Measurements from ENCODE around the gene UBE2I.
A peak's percentile ranks its signal among the peaks of the same experiment; 100 is the strongest.

UBE2I gene

DNA sequence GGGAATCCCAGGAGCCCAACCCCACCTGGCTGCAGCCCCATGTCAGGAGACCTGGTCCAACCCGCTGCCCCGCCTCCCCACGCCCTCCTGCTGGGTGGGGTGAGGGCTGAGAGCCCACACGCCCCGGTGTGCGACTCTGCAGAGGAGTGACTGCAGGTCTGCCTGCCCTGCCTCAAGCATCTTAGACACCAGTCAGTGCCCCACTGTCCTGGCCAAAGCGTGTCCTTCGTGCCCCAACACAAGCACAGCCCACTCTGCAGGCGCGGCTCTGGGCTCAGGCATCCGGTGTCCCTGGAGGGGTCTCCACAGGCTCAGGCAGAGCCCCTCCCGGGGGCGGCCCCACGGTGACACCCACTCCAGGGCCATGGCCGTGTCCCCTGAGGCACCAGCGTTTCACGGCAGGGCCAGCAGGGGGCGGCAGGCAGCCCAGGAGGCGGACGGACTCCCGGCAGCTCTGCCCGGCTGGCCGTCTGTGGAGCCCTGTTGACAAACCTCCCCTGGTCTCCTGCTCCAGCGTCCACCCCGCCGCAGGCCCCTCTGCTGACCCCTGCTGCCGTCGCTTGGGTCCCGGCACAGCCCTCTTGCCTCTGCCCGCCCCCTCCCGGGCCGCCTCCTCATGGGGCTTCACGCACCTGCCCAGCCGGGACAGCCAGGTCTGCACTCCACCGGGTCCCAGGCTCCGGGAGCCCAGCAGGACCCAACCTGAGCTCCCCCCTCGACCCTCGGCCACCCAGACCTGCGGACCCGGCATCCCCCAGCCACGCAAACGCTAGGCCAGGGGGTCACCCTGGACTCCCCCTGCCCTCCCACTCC is 8.6 kb upstream of the UBE2I start:
- TF ChIP-seq, protein P1, sequence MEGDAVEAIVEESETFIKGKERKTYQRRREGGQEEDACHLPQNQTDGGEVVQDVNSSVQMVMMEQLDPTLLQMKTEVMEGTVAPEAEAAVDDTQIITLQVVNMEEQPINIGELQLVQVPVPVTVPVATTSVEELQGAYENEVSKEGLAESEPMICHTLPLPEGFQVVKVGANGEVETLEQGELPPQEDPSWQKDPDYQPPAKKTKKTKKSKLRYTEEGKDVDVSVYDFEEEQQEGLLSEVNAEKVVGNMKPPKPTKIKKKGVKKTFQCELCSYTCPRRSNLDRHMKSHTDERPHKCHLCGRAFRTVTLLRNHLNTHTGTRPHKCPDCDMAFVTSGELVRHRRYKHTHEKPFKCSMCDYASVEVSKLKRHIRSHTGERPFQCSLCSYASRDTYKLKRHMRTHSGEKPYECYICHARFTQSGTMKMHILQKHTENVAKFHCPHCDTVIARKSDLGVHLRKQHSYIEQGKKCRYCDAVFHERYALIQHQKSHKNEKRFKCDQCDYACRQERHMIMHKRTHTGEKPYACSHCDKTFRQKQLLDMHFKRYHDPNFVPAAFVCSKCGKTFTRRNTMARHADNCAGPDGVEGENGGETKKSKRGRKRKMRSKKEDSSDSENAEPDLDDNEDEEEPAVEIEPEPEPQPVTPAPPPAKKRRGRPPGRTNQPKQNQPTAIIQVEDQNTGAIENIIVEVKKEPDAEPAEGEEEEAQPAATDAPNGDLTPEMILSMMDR (IDR thresholded peaks at IDR 0.05; ENCODE audit: insufficient read depth, low read depth, low read length, missing control alignments) = peak; percentile 97
- peak; percentile 71 for DNase-seq (ENCODE audit: low read depth)
- no peak overlapping the region; the same call in 1 of the 2 replicates for H3K4me3 ChIP-seq (ENCODE audit: low read depth, low read length)

- TF ChIP-seq, protein P1 (IDR thresholded peaks at IDR 0.05; ENCODE audit: insufficient read depth, low read depth, low read length, missing control alignments) = no peak
- DNase-seq (ENCODE audit: low read depth) = no peak
- H3K4me3 ChIP-seq (ENCODE audit: low read depth, low read length) = no peak overlapping the region
These were observed 7.9 kb upstream of the UBE2I start for GRCh38 chr16:1301562-1301961.

- TF ChIP-seq, protein P1 (IDR thresholded peaks at IDR 0.05; ENCODE audit: insufficient read depth, low read depth, low read length, missing control alignments) = no peak
- no peak overlapping the region for H3K4me3 ChIP-seq (ENCODE audit: low read depth, low read length)
- DNase-seq (ENCODE audit: low read depth) = no peak
These were observed 3.6 kb upstream of the UBE2I start for GRCh38 chr16:1305823-1306222.

GRCh38 chr16:1306334-1306733 is 3.1 kb upstream of the UBE2I start:
- no peak for DNase-seq (ENCODE audit: low read depth)
- no peak overlapping the region for H3K4me3 ChIP-seq (ENCODE audit: low read depth, low read length)
- TF ChIP-seq, protein P1 (IDR thresholded peaks at IDR 0.05; ENCODE audit: insufficient read depth, low read depth, low read length, missing control alignments) = no peak

GRCh38 chr16:1308036-1308976 is 1.1 kb upstream of the UBE2I start:
- TF ChIP-seq, protein P1 (IDR thresholded peaks at IDR 0.05; ENCODE audit: insufficient read depth, low read depth, low read length, missing control alignments) = no peak
- peak overlapping the region; percentile 61 for H3K4me3 ChIP-seq (ENCODE audit: low read depth, low read length)
- DNase-seq (ENCODE audit: low read depth) = no peak

DNA sequence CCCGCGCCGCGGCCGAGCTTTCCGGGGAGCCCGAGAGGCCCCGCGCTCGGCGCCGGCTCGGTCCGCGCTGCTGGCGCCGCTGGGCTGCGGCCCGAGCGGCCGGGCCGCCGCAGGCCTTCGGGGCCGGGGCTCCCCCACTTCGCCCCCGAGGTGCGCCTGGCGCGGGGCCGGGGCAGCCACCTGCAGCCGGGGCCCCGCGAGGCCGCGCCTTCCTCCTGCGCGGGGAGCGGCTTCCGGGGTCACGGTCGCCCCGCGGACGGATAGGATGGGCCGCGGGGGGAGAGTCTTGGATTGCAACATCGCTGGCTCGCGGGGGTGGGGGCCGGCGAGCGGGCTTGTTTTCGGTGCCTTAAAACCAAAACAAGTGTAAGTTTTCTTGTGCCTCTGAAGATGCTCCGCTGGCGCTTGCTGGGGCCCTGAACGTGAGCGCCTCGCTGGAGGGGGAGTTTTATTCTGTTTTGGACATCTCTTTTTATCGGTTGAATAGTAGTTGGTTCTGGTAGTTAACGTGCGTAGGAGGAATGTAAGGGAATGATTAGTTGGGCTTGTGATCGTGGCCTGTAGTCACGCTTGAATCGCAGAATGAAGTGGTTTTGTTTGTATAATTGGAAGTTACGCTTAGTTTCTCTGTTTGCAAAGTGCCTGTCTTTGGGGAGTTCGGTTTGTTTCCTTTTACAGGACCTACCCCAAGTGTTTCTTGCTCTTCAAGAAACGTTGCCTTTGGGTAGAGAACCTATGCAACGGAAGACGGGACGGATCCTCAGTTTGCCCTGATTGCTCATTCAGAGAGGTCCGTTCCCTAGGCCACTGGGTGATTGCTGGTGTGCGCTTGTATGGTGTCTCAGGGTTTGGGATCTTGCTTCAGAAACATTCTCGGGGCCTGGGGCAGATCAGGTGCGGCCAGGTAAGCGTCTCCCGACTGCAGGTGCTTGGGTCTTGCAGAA is 724 bp downstream of the UBE2I start:
- TF ChIP-seq, protein P1 (IDR thresholded peaks at IDR 0.05; ENCODE audit: insufficient read depth, low read depth, low read length, missing control alignments) = no peak
- DNase-seq (ENCODE audit: low read depth) = peak; percentile 64
- H3K4me3 ChIP-seq (ENCODE audit: low read depth, low read length) = peak overlapping the region; percentile 93

Data from GM12865 (cell line).